Measurements from ENCODE around the gene ATRN.

Gene ATRN

GRCh38 chr20:3631534-3631933 is 160.7 kb downstream of the ATRN start:
- DNase-seq = no peak

GRCh38 chr20:3632311-3633004 is 161.6 kb downstream of the ATRN start:
- DNase-seq = no peak

GRCh38 chr20:3633913-3634478 is 163.2 kb downstream of the ATRN start:
- no peak for DNase-seq

GRCh38 chr20:3635346-3635745 is 164.5 kb downstream of the ATRN start:
- no peak for DNase-seq

GRCh38 chr20:3640259-3640658 is 169.4 kb downstream of the ATRN start:
- DNase-seq = no peak

GRCh38 chr20:3645309-3646066 is 174.7 kb downstream of the ATRN start:
- no peak for DNase-seq

GRCh38 chr20:3646067-3646440 is 175.2 kb downstream of the ATRN start:
- no peak for DNase-seq

GRCh38 chr20:3646651-3647050 is 175.8 kb downstream of the ATRN start:
- no peak for DNase-seq

- no peak for DNase-seq
Observed at GRCh38 chr20:3647473-3647872, 176.7 kb downstream of the ATRN start.

- no peak for DNase-seq
Observed at GRCh38 chr20:3648951-3649350, 178.1 kb downstream of the ATRN start.

GRCh38 chr20:3651204-3651962 is 180.6 kb downstream of the ATRN start:
- DNase-seq = no peak

- no peak for DNase-seq
Observed at GRCh38 chr20:3652221-3652620, 181.4 kb downstream of the ATRN start.

- DNase-seq = no peak
Observed at GRCh38 chr20:3652676-3653596, 182.1 kb downstream of the ATRN start.

- DNase-seq = no peak
Observed at GRCh38 chr20:3653921-3654320, 183.1 kb downstream of the ATRN start.

- no peak for DNase-seq
Observed at GRCh38 chr20:3654326-3655130, 183.7 kb downstream of the ATRN start.

- DNase-seq = no peak
Observed at GRCh38 chr20:3655131-3655405, 184.2 kb downstream of the ATRN start.

- no peak for DNase-seq
Observed at GRCh38 chr20:3658019-3658715, 187.3 kb downstream of the ATRN start.

GRCh38 chr20:3658716-3659491 is 188.1 kb downstream of the ATRN start:
- DNase-seq = no peak

GRCh38 chr20:3659492-3660261 is 188.9 kb downstream of the ATRN start:
- no peak for DNase-seq
